ENCODE data around the gene ITGA4.

Gene ITGA4

GRCh38 chr2:181458871-181459270, 1.7 kb downstream of the ITGA4 start:
- no peak for DNase-seq (ENCODE audit: low read depth in 2 of 2)

GRCh38 chr2:181459621-181460021, 2.4 kb downstream of the ITGA4 start:
- no peak for DNase-seq (ENCODE audit: low read depth in 2 of 2)

GRCh38 chr2:181461056-181461997, 4.1 kb downstream of the ITGA4 start:
- DNase-seq (ENCODE audit: low read depth in 2 of 2), result no peak

DNA sequence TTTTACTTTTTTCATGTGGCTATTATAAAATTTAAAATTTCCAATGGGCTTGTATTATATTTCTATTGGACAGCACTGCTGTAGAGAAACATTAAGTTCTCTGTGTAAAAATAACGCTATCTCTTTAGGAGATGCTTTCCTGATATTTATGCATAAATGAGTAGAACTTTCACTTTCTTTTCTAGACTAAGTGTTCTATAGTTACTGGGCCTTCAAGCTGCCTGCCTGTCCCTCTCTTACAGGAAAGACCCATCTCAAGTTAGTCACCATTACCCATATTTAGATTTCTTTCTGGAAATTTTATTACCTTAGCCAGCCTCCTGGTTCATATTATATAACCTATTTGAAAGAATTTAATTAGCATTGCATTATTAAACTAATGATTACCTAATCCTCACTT, 4.8 kb downstream of the ITGA4 start:
- no peak for DNase-seq (ENCODE audit: low read depth in 2 of 2)

DNA sequence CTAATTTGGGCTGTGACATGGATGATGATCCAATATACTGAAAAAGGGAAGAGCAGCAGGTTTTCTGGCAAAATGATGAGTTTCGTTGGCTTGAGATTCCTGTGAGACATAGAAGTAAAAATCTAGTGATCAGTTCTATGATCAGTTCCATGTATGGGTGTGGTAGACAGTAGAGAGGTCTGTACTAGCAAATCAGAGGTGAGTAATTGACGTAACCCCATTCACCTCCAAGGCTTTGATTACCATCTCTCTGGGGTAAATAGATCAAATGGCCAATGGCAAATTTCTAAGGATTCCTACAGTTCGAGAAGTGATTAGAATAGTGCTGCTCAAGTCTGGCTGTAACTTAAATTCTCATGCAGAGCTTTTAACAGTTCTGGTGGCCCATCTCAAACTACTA, 6.4 kb downstream of the ITGA4 start:
- DNase-seq (ENCODE audit: low read depth in 2 of 2), result no peak

GRCh38 chr2:181464966-181465365, 7.8 kb downstream of the ITGA4 start:
- no peak for DNase-seq (ENCODE audit: low read depth in 2 of 2)

DNA sequence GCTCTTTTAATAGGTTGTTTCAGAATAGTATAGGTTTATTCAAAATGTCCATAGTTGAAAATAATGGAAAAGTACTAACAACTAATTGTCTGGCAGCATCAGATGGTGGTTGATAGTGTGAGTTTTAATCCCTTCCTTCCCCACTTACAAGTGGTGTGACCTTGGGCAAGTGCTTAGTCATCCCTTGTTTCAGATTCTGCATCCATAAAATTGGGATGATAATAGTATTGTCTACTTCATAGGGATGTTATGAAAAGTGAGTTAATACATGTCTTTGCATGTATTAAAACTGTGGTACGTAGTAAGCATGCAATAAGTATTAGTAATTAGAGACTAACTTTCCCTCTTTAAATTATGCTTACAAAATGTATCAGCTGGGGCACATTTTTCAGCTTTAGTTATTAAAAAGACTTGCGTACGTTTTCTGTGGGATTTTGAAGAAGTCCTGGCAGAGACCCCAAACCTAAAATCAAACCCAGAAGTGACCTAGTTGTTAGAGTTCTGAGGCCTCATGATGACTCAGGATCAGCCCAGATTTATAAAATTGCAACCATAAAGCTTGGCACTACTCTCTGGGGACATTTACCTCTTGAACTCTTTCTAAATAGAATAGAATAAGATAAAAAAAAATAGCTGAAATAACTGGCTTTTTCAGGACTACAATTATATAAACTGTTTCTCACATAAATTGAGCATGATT, 8.6 kb downstream of the ITGA4 start:
- DNase-seq (ENCODE audit: low read depth in 2 of 2), result no peak

GRCh38 chr2:181466661-181467576, 9.7 kb downstream of the ITGA4 start:
- peak; percentile 39 to 76 for DNase-seq (ENCODE audit: low read depth in 2 of 2)

GRCh38 chr2:181467966-181468707, 11.0 kb downstream of the ITGA4 start:
- DNase-seq (ENCODE audit: low read depth in 2 of 2), result no peak

- no peak for DNase-seq (ENCODE audit: low read depth in 2 of 2)
Measured at GRCh38 chr2:181468811-181469210, 11.6 kb downstream of the ITGA4 start.

DNA sequence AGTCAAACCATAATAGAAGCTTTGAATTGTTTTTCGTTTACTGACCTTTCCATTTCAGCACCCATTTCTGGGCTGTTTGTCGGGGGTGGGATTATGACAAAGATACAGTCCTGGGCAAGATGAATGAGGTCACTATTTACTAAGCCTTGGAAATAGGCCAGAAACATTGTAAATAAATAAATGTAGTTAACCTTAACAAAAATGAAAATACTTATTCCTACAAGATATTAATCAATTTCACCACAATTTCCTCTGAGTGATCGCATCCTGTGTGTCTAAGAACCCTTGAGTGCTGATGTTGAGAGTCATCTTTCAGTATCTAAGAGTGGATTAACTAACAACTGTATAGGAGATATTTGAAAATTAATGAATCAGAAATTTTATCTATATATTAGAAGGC, 14.0 kb downstream of the ITGA4 start:
- no peak for DNase-seq (ENCODE audit: low read depth in 2 of 2)

DNA sequence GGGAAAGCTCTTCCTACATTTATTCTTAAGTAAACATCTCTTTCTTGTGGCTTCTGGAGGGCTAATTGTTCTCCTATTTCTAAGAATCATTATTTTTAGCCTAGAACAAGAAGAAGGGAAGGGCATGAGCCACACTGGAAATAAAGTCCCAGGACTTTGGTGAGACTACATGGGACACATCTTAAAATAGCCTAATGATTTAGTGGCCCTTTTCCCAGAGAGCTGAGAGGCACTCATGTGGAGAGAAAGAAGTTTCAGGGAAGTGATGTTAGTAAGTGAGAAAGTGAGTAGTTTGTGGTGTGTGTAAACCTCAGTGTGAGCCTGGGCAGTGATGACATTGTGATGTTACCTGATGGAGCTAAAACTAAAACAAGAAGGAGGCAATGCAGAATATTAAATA, 14.6 kb downstream of the ITGA4 start:
- DNase-seq (ENCODE audit: low read depth in 2 of 2), result no peak

DNA sequence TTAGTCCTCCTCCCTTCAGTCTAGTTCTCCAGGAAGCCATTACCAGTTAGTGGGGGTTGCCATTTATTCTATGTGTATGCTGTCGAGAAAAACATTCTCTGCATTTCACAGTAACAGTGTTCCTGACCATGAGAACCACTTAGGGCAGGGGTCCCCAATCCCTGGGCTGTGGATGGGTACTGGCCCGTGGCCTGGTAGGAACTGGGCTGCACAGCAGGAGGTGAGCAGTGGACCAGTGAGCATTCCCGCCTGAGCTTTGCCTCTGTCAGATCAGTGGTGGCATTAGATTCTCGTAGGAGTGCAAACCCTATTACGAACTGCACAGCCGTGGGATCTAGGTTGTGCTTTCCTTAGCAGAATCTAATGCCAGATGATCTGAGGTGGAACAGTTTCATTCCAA, 15.8 kb downstream of the ITGA4 start:
- DNase-seq (ENCODE audit: low read depth in 2 of 2), result no peak

GRCh38 chr2:181474222-181474881, 17.2 kb downstream of the ITGA4 start:
- no peak for DNase-seq (ENCODE audit: low read depth in 2 of 2)

DNA sequence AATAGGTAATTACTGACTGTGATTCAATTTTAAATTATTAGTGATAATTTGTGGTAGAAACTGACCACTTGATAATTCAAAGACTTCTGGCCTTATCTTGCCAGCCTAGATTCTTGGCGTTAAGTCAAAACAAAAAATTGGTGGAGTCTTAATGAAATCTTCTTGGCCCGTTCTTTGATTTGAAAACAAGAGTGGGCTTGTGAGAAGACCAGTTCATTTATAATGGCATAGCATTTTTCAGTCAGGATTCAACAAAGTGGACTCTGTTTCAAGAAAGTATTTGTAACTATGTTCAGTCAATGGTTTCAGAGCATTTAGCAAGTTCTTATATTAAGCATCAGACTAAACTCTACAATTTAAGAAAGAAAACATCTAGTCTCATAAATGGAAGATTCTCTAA, 26.0 kb downstream of the ITGA4 start:
- DNase-seq (ENCODE audit: low read depth in 2 of 2), result no peak

DNA sequence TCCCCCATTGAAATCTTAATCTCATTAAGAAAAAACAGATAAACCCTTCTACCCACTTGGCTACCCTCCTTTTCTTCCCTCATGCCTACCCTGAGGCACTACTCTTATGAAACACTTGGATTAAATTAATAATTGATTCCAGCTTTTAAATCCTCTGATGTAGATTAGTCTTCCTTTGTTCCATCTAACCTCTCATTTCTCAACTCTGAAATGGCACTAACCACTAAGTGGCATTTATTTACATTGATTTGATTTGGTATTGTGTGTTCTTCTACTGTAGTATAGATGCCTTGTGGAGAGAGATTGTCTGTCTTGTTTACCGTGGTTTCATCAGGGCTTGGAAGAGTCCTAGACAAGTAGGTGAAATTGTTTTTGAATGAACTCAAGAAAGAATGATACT, 26.7 kb downstream of the ITGA4 start:
- no peak for DNase-seq (ENCODE audit: low read depth in 2 of 2)

- DNase-seq (ENCODE audit: low read depth in 2 of 2), result no peak
Measured at GRCh38 chr2:181484851-181485637, 27.9 kb downstream of the ITGA4 start.

- DNase-seq (ENCODE audit: low read depth in 2 of 2), result no peak
Measured at GRCh38 chr2:181485638-181485946, 28.4 kb downstream of the ITGA4 start.

DNA sequence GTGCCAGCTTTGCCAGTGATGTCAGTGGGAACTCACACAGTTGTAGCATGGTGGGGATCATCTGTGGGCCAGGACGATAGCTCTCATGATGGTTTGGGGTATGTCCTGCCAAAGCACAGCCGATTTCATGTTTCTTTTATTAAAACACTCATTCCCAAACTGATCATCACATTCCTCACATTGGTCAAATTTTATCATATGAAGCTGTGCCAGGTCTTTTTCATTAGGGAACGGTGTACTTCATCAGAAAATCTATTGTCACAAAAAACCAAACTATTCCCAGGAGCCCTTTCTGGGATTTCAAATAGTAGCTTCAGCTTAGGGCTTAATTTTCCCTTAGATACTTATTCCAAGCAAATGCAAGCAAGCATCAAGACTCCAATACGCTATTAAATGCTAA, 42.0 kb downstream of the ITGA4 start:
- DNase-seq (ENCODE audit: low read depth in 2 of 2), result no peak

- no peak for DNase-seq (ENCODE audit: low read depth in 2 of 2)
Measured at GRCh38 chr2:181500201-181500600, 43.0 kb downstream of the ITGA4 start.

Measured in stimulated activated CD4-positive, alpha-beta T cell treated with anti-CD3 and anti-CD28 coated beads, Interleukin-12 subunit alpha, Interleukin-12 subunit beta, amount 100 ng/mL, for 24 hours (primary cell).